Ishikawa (cell line): ENCODE measurements around the gene STX12.

ENCODE experiments used
- CEBPB ChIP-seq: IDR thresholded peaks from 2 replicates; pipeline ENCODE4 v1.6.1; 2012
- CREB1 ChIP-seq: IDR thresholded peaks from 2 replicates; pipeline ENCODE4 v1.6.1; 2012; ENCODE audit warnings: low read depth
- EGR1 ChIP-seq: IDR thresholded peaks from 2 replicates; pipeline ENCODE4 v1.6.1; 2012
- EP300 ChIP-seq: IDR thresholded peaks from 2 replicates; pipeline ENCODE4 v1.6.1; 2012; ENCODE audit warnings: borderline replicate concordance
- FOXM1 ChIP-seq: IDR thresholded peaks from 2 replicates; pipeline ENCODE4 v1.6.1; 2012; ENCODE audit warnings: low read depth, borderline replicate concordance
- MAX ChIP-seq: IDR thresholded peaks from 2 replicates; pipeline ENCODE4 v1.6.1; 2012
- NFIC ChIP-seq: IDR thresholded peaks from 2 replicates; pipeline ENCODE4 v1.6.1; 2012
- RAD21 ChIP-seq: IDR thresholded peaks from 2 replicates; pipeline ENCODE4 v1.6.1; 2012; ENCODE audit warnings: low read depth
- REST ChIP-seq: IDR thresholded peaks from 2 replicates; pipeline ENCODE4 v1.6.1; 2012; ENCODE audit warnings: low read depth, mild to moderate bottlenecking
- TAF1 ChIP-seq: IDR thresholded peaks from 2 replicates; pipeline ENCODE4 v1.6.1; 2012; ENCODE audit warnings: low read depth, mild to moderate bottlenecking
- TCF12 ChIP-seq: IDR thresholded peaks from 2 replicates; pipeline ENCODE4 v1.6.1; 2012; ENCODE audit warnings: low read depth
- TEAD4 ChIP-seq: IDR thresholded peaks from 2 replicates; pipeline ENCODE4 v1.6.1; 2012
- USF1 ChIP-seq: IDR thresholded peaks from 2 replicates; pipeline ENCODE4 v1.6.1; 2012
- YY1 ChIP-seq: IDR thresholded peaks from 2 replicates; pipeline ENCODE4 v1.6.1; 2012; ENCODE audit warnings: low read depth
- ZBTB7A ChIP-seq: IDR thresholded peaks from 2 replicates; pipeline ENCODE4 v1.6.1; 2012; ENCODE audit warnings: low read depth

STX12 gene

GRCh38 chr1:27726173-27727044, 46.6 kb upstream of the STX12 start:
- TF ChIP-seq USF1 (no peak), TAF1 (peak; percentile 10; the same call in 1 of the 2 replicates)

GRCh38 chr1:27727126-27727525, 45.9 kb upstream of the STX12 start:
- TF ChIP-seq EP300: no peak
- TF ChIP-seq CREB1: no peak
- no peak for TF ChIP-seq USF1
- TF ChIP-seq FOXM1: no peak
- TF ChIP-seq TCF12: no peak
- no peak for TF ChIP-seq RAD21

GRCh38 chr1:27736252-27736651, 36.8 kb upstream of the STX12 start:
- TF ChIP-seq REST: no peak
- TF ChIP-seq TEAD4: no peak
- TF ChIP-seq USF1: no peak
- no peak for TF ChIP-seq EGR1
- no peak for TF ChIP-seq TCF12
- no peak for TF ChIP-seq RAD21
- TF ChIP-seq CEBPB: no peak
- no peak for TF ChIP-seq NFIC
- TF ChIP-seq MAX: no peak
- TF ChIP-seq CREB1: no peak
- TF ChIP-seq FOXM1: no peak
- no peak for TF ChIP-seq ZBTB7A
- no peak for TF ChIP-seq YY1
- TF ChIP-seq EP300: no peak
- no peak for TF ChIP-seq TAF1

- TF ChIP-seq EGR1: no peak
- no peak for TF ChIP-seq ZBTB7A
- no peak for TF ChIP-seq TCF12
- no peak for TF ChIP-seq REST
- no peak for TF ChIP-seq YY1
- no peak for TF ChIP-seq CREB1
- TF ChIP-seq TEAD4: no peak
- no peak for TF ChIP-seq CEBPB
- TF ChIP-seq EP300: no peak
- no peak for TF ChIP-seq FOXM1
- TF ChIP-seq NFIC: no peak
- TF ChIP-seq RAD21: no peak
- no peak for TF ChIP-seq MAX
Measured at GRCh38 chr1:27741121-27741520, 31.9 kb upstream of the STX12 start.

- TF ChIP-seq RAD21 (no peak), CEBPB (no peak), YY1 (no peak), EGR1 (no peak), TEAD4 (no peak), FOXM1 (no peak), TCF12 (no peak), EP300 (no peak), CREB1 (no peak), NFIC (no peak), TAF1 (no peak), ZBTB7A (no peak), REST (no peak), MAX (no peak), USF1 (no peak)
Measured at GRCh38 chr1:27744556-27744955, 28.5 kb upstream of the STX12 start.
